Activated CD8-positive, alpha-beta memory T cell treated with anti-CD3 and anti-CD28 coated beads, Interleukin-2, amount 50 U/mL, for 24 hours (primary cell): ENCODE results near the gene MUSK.
"Not testable (repeated sequence)": the region's sequence is repeated elsewhere in the genome, so short reads cannot be mapped to it uniquely, and the experiment has no call there.

Experiments
- DNase-seq: peaks from one replicate; pipeline ENCODE4 v3.0.0-alpha.2; 2020; ENCODE audit errors: extremely low read depth

MUSK gene

GRCh38 chr9:110762783-110763182 lies 94.2 kb downstream of the MUSK start:
- no peak for DNase-seq

- DNase-seq = no peak
Measured at GRCh38 chr9:110763568-110763967, 95.0 kb downstream of the MUSK start.

- no peak for DNase-seq
Measured at GRCh38 chr9:110764006-110764405, 95.4 kb downstream of the MUSK start.

GRCh38 chr9:110765926-110766325 lies 97.3 kb downstream of the MUSK start:
- DNase-seq = no peak

- DNase-seq = no peak
Measured at GRCh38 chr9:110767559-110768063, 99.0 kb downstream of the MUSK start.

GRCh38 chr9:110768886-110769285 lies 100.3 kb downstream of the MUSK start:
- DNase-seq = no peak

GRCh38 chr9:110769667-110770066 lies 101.1 kb downstream of the MUSK start:
- no peak for DNase-seq

GRCh38 chr9:110775724-110776123 lies 107.1 kb downstream of the MUSK start:
- DNase-seq = no peak

- no peak for DNase-seq
Measured at GRCh38 chr9:110776221-110776620, 107.6 kb downstream of the MUSK start.

GRCh38 chr9:110777196-110777875 lies 108.7 kb downstream of the MUSK start:
- no peak for DNase-seq

- DNase-seq = no peak
Measured at GRCh38 chr9:110777876-110778215, 109.3 kb downstream of the MUSK start.

- DNase-seq = no peak
Measured at GRCh38 chr9:110782701-110783100, 114.1 kb downstream of the MUSK start.

GRCh38 chr9:110784309-110784708 lies 115.7 kb downstream of the MUSK start:
- no peak for DNase-seq

GRCh38 chr9:110785166-110785565 lies 116.6 kb downstream of the MUSK start:
- DNase-seq = no peak

GRCh38 chr9:110788396-110788795 lies 119.8 kb downstream of the MUSK start:
- DNase-seq = not testable (repeated sequence)

- DNase-seq = no peak
Measured at GRCh38 chr9:110788871-110789270, 120.3 kb downstream of the MUSK start.

- DNase-seq = no peak
Measured at GRCh38 chr9:110797611-110798010, 129.0 kb downstream of the MUSK start.

GRCh38 chr9:110799396-110799795 lies 130.8 kb downstream of the MUSK start:
- DNase-seq = no peak

GRCh38 chr9:110801426-110801825 lies 132.8 kb downstream of the MUSK start:
- no peak for DNase-seq

- DNase-seq = no peak
Measured at GRCh38 chr9:110802416-110803035, 133.9 kb downstream of the MUSK start.

GRCh38 chr9:110807956-110808598 lies 139.5 kb downstream of the MUSK start:
- DNase-seq = no peak

- DNase-seq = no peak
Measured at GRCh38 chr9:110808599-110808980, 140.0 kb downstream of the MUSK start.

GRCh38 chr9:110809038-110809595 lies 140.5 kb downstream of the MUSK start:
- DNase-seq = no peak
